ENCODE results near the gene TRPM5.
A peak's percentile ranks its signal among the peaks of the same experiment; 100 is the strongest.

The TRPM5 gene

DNA sequence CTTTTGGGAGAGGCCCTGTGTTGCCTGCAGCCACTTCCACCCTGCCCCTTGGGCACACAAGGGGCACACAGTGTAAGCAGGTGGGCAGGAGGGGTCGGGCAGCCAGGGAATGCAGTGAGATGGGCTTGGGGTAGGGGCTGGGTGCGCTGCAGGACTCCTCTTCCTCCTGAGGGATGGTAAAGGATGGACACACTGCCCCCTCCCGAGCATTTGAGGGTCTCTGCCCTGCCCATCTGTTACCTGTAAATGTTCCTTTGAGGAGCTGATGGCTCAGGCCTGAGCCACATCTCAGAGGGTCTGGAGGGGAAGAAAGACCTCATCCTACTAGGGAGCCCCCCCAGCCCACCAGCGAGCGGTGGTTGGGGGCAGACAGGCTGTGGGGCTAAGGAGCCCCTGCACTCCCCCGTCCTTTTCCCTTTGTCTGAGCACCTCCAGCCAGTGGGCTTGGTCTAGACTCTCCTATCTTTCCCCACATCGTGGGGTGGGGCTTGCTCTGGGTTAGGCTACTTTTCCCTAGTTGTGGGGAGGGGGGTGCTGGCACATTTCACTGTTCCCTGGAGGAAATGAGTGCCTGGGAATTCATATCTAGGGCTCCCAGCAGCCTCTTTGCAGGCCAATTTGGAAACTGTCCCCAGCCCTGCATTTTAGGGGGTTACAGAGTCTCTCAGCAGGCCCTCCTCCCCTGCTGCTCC, 45.5 kb downstream of the TRPM5 start:
- Mint-ChIP-seq H3K27me3 (no peaks in the 10 kb centered on the region), H3K9me3 (no peaks in the 10 kb centered on the region), H3K27ac (peak overlapping the region; percentile 98), H3K4me3 (peak overlapping the region; percentile 96), H3K36me3 (peaks cover 12 to 31% of the 10 kb centered on the region in 2 donors), H3K4me1 (peaks cover 28 to 67% of the 10 kb centered on the region in 2 donors)
- DNase-seq, result no peak
- ATAC-seq (replicated peaks), result no peak

DNA sequence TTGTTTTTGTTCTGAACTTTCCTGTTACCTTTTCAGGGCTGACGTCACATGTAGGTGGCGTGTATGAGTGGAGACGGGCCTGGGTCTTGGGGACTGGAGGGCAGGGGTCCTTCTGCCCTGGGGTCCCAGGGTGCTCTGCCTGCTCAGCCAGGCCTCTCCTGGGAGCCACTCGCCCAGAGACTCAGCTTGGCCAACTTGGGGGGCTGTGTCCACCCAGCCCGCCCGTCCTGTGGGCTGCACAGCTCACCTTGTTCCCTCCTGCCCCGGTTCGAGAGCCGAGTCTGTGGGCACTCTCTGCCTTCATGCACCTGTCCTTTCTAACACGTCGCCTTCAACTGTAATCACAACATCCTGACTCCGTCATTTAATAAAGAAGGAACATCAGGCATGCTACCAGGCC, 47.3 kb downstream of the TRPM5 start:
- H3K9me3 Mint-ChIP-seq, result no peaks in the 10 kb centered on the region
- peak overlapping the region; percentile 72 for H3K27ac Mint-ChIP-seq
- no peak overlapping the region for H3K4me3 Mint-ChIP-seq
- H3K36me3 Mint-ChIP-seq, result peaks cover 9 to 19% of the 10 kb centered on the region in 2 donors
- DNase-seq (no peak), ATAC-seq (replicated peaks) (no peak)
- H3K4me1 Mint-ChIP-seq, result peaks cover 33 to 74% of the 10 kb centered on the region in 2 donors
- no peaks in the 10 kb centered on the region for H3K27me3 Mint-ChIP-seq

DNA sequence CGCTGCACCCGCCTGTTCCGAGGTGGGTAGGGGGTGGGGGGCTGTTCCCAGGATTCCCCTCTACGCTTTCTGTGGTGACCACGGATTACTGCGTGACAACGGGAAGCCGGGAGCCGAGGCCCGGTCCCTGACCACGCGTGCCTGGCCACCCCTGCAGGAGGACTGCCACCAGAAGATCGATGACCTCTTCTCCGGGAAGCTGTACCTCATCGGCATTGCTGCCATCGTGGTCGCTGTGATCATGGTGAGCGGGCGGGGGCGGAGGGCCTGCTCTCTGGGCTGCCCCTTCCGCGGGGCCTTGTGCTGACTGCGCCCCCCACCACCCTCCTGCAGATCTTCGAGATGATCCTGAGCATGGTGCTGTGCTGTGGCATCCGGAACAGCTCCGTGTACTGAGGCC, 47.8 kb downstream of the TRPM5 start:
- H3K9me3 Mint-ChIP-seq, result no peaks in the 10 kb centered on the region
- DNase-seq (no peak), ATAC-seq (replicated peaks) (no peak)
- peak overlapping the region; percentile 25 for H3K27ac Mint-ChIP-seq
- H3K4me1 Mint-ChIP-seq, result peaks cover 36 to 74% of the 10 kb centered on the region in 2 donors
- H3K36me3 Mint-ChIP-seq, result peaks cover 9 to 19% of the 10 kb centered on the region in 2 donors
- H3K27me3 Mint-ChIP-seq, result no peaks in the 10 kb centered on the region
- no peak overlapping the region for H3K4me3 Mint-ChIP-seq

DNA sequence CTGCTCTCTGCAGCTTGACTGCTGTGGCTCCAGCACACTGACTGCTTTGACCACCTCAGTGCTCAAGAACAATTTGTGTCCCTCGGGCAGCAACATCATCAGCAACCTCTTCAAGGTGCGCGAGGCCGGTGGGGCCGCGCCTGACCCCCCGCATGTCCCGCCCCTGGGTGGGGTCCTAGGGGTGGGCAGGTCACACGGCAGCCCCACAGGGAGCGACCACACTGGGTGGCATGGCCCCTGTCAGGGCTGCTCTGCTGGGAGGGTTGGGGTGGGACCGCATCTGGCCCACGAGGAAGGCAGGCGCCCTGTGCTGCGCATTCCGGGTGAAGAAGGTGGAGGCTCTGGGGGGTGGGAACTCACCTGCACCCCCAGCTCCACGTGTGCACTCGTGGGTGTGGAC, 48.5 kb downstream of the TRPM5 start:
- ATAC-seq (replicated peaks) (no peak), DNase-seq (no peak)
- no peaks in the 10 kb centered on the region for H3K27me3 Mint-ChIP-seq
- H3K4me1 Mint-ChIP-seq, result peaks cover 36 to 76% of the 10 kb centered on the region in 2 donors
- H3K27ac Mint-ChIP-seq, result no peak overlapping the region
- no peak overlapping the region for H3K4me3 Mint-ChIP-seq
- H3K9me3 Mint-ChIP-seq, result no peaks in the 10 kb centered on the region
- peaks cover 9 to 20% of the 10 kb centered on the region in 2 donors for H3K36me3 Mint-ChIP-seq

DNA sequence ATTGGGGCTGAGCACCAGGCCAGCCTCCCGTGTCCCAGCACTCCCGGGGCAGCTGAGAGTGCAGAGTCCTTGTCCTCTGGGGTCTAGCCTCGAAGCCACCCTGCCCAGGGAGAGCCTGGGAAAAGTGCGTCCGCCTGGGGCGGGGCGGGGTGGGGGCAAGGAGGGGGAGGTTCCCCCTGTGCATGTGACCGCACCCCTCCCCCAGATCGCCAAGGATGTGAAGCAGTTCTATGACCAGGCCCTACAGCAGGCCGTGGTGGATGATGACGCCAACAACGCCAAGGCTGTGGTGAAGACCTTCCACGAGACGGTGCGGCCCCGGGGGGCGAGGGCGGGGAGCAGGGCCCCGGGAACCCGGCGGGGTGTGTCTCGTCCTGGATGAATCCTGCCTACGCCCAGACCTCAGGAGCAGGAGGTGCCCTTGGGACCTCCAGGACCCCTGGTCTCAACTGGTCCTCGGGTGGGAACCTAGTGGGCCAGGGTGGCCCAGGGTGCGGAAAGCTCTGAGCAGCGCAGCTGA, 49.0 kb downstream of the TRPM5 start:
- Mint-ChIP-seq H3K4me1 (peaks cover 40 to 76% of the 10 kb centered on the region in 2 donors), H3K27ac (peak overlapping the region; percentile 89)
- no peak for DNase-seq

DNA sequence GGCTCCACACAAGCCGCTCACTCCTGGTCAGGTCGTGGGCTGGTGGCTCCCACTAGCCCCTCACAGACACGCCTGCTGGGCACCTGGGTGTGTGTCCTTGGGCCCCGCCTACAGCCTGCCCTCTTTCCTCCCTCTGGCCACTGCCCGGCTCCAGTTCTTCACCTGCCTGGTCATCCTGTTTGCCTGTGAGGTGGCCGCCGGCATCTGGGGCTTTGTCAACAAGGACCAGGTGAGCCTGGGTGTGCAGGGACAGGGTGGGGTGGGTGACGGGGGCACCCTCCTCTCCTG, 49.6 kb downstream of the TRPM5 start:
- no peaks in the 10 kb centered on the region for H3K27me3 Mint-ChIP-seq
- peak overlapping the region; percentile 89 for H3K27ac Mint-ChIP-seq
- peak overlapping the region; percentile 39 to 41 for H3K4me3 Mint-ChIP-seq
- peaks cover 45 to 76% of the 10 kb centered on the region in 2 donors for H3K4me1 Mint-ChIP-seq
- H3K36me3 Mint-ChIP-seq, result peaks cover 7 to 27% of the 10 kb centered on the region in 2 donors
- no peak for DNase-seq
- H3K9me3 Mint-ChIP-seq, result no peaks in the 10 kb centered on the region
- no peak for ATAC-seq (replicated peaks)

More for the DNA sequence above, 49.0 kb downstream of the TRPM5 start:
- H3K4me3 Mint-ChIP-seq, result no peak overlapping the region
- peaks cover 7 to 26% of the 10 kb centered on the region in 2 donors for H3K36me3 Mint-ChIP-seq
- no peaks in the 10 kb centered on the region for H3K9me3 Mint-ChIP-seq
- ATAC-seq (replicated peaks), result no peak
- no peaks in the 10 kb centered on the region for H3K27me3 Mint-ChIP-seq
